HepG2 (cell line): ENCODE measurements around the gene TMEM174. TPM values are rescaled to one million over a fixed set of nuclear protein-coding genes. Genes with fewer than 3 reads are reported as not detected.

Experiments
- ATF1 ChIP-seq: IDR thresholded peaks from 2 replicates; pipeline ENCODE4 v1.6.1; 2016; ENCODE audit warnings: mild to moderate bottlenecking, control low read depth
- FOXJ3 ChIP-seq: sonication (generic); formaldehyde crosslinking; IDR thresholded peaks from 2 replicates; pipeline ENCODE4 v1.4.0; 2020; ENCODE audit warnings: missing genetic modification reagents, mild to moderate bottlenecking, borderline replicate concordance
- HHEX ChIP-seq: IDR thresholded peaks from 2 replicates; pipeline ENCODE4 v1.6.1; 2016; ENCODE audit warnings: control low read depth
- HMGXB3 ChIP-seq: sonication (generic); formaldehyde crosslinking; IDR thresholded peaks from 2 replicates; pipeline ENCODE4 v1.4.0; 2020; ENCODE audit warnings: missing genetic modification reagents, borderline replicate concordance
- KLF6 ChIP-seq: IDR thresholded peaks from 2 replicates; pipeline ENCODE4 v1.8.0; 2016; ENCODE audit warnings: missing biosample characterization, missing genetic modification reagents
- MLLT10 ChIP-seq: sonication (generic); formaldehyde crosslinking; IDR thresholded peaks from 2 replicates; pipeline ENCODE4 v1.4.0; 2020; ENCODE audit warnings: missing genetic modification reagents
- PAF1 ChIP-seq: IDR thresholded peaks from 2 replicates; pipeline ENCODE4 v1.6.1; 2016; ENCODE audit warnings: missing genetic modification reagents, missing compliant biosample characterization
- PRDM15 ChIP-seq: sonication (generic); formaldehyde crosslinking; IDR thresholded peaks from 2 replicates; pipeline ENCODE4 v1.4.0; 2020; ENCODE audit warnings: missing genetic modification reagents
- RFX3 ChIP-seq: IDR thresholded peaks from 2 replicates; pipeline ENCODE4 v1.6.1; 2016; ENCODE audit warnings: missing biosample characterization, missing genetic modification reagents
- YEATS4 ChIP-seq: sonication (generic); formaldehyde crosslinking; IDR thresholded peaks from 2 replicates; pipeline ENCODE4 v1.4.0; 2020; ENCODE audit warnings: missing genetic modification reagents, borderline replicate concordance
- ZNF30 ChIP-seq: sonication (generic); formaldehyde crosslinking; IDR thresholded peaks from 2 replicates; pipeline ENCODE4 v1.5.0; 2020; ENCODE audit warnings: mild to moderate bottlenecking, missing genetic modification reagents
- ZNF503 ChIP-seq: sonication (generic); formaldehyde crosslinking; IDR thresholded peaks from 2 replicates; pipeline ENCODE4 v1.4.0; 2020; ENCODE audit warnings: missing genetic modification reagents
- ZNF512B ChIP-seq: sonication (generic); formaldehyde crosslinking; IDR thresholded peaks from 2 replicates; pipeline ENCODE4 v1.5.1; 2020; ENCODE audit warnings: missing genetic modification reagents, mild to moderate bottlenecking, borderline replicate concordance
- ZNF547 ChIP-seq: sonication (generic); formaldehyde crosslinking; IDR thresholded peaks from 2 replicates; pipeline ENCODE4 v1.5.1; 2020; ENCODE audit warnings: mild to moderate bottlenecking, missing genetic modification reagents
- ZNF577 ChIP-seq: sonication (generic); formaldehyde crosslinking; IDR thresholded peaks from 2 replicates; pipeline ENCODE4 v1.4.0; 2020; ENCODE audit warnings: mild to moderate bottlenecking, low read depth, missing genetic modification reagents, borderline replicate concordance
- ZNF670 ChIP-seq: sonication (generic); formaldehyde crosslinking; IDR thresholded peaks from 2 replicates; pipeline ENCODE4 v1.8.0; 2022; ENCODE audit warnings: mild to moderate bottlenecking, missing genetic modification reagents, borderline replicate concordance
- ZSCAN25 ChIP-seq: sonication (generic); formaldehyde crosslinking; IDR thresholded peaks from 2 replicates; pipeline ENCODE4 v1.8.0; 2022; ENCODE audit warnings: mild to moderate bottlenecking, missing genetic modification reagents
- polyA plus RNA-seq, 8 experiments: library from polyadenylated mRNA; depleted of rRNA in 3 of 8; stranded (reverse) in 7 of 8; unstranded in 1 of 8; fragments of >200 nt; fragmentation: Illumina TruSeq in 4 of 8; extraction: Trizol in 4 of 8; gene quantifications; 2 replicates each; pipeline versions ENCODE4 v1.2.1 to v1.2.3, GENCODE V29; 2011 to 2016; ENCODE audit warnings: low read depth in 4 of 8, missing spikeins in 1 of 8, mixed read lengths in 1 of 8; ENCODE audit not compliant: insufficient read depth in 1 of 8
- total RNA-seq, 5 experiments: library from RNA; depleted of rRNA; stranded (reverse); fragments of >200 nt; fragmentation: Illumina TruSeq; extraction: Trizol; gene quantifications; 2 replicates each; pipeline ENCODE4 v1.2.3, GENCODE V29; 2016; ENCODE audit warnings: low read depth in 1 of 5

TMEM174 gene
- total and polyA plus RNA-seq, 2 of the 13 experiments (the other 11 are each of a cell fraction or from before 2014, with no cell fraction given): not detected

- TF ChIP-seq HMGXB3 (CRISPR knock-in tag) (no peak), KLF6 (peak; percentile 69; the same call in 1 of the 2 replicates), YEATS4 (peak; percentile 62), HHEX (CRISPR knock-in tag) (no peak), ZNF30 (0 out of 2 replicates have a peak, but pooled peaks have one; percentile 36), ZSCAN25 (CRISPR knock-in tag) (peak; percentile 69), ZNF503 (peak; percentile 49; the same call in 1 of the 2 replicates), PRDM15 (peak; percentile 93), FOXJ3 (CRISPR knock-in tag) (no peak), ZNF577 (CRISPR knock-in tag) (no peak), RFX3 (CRISPR knock-in tag) (no peak), ATF1 (no peak), ZNF670 (CRISPR knock-in tag) (no peak), MLLT10 (CRISPR knock-in tag) (no peak), PAF1 (CRISPR knock-in tag) (no peak), ZNF547 (CRISPR knock-in tag) (peak; percentile 95), ZNF512B (CRISPR knock-in tag) (peak; percentile 61; the same call in 1 of the 2 replicates)
Observed at GRCh38 chr5:73215891-73216610, 43.1 kb downstream of the TMEM174 start (continued).
